Peyer's patch (tissue), 4 donors: ENCODE results near the gene PVR. TPM values are rescaled to one million over a fixed set of nuclear protein-coding genes. Genes with fewer than 3 reads are reported as not detected.
A peak's percentile ranks its signal among the peaks of the same experiment; 100 is the strongest.
"Not testable (repeated sequence)": the region's sequence is repeated elsewhere in the genome, so short reads cannot be mapped to it uniquely, and the experiment has no call there.

Source experiments
- DNase-seq, 3 donors: peaks; one replicate each; pipeline ENCODE4 v3.0.0-alpha.2; 2017 to 2019
- H3K27ac ChIP-seq, 4 donors: fragments of 200-600 bp; sonication (generic); one replicate each; pipeline ENCODE4 v1.5.1; 2016 to 2019
- H3K27me3 ChIP-seq, 2 donors: fragments of 200-600 bp; sonication (generic); one replicate each; pipeline ENCODE4 v1.5.1; 2019
- H3K36me3 ChIP-seq, 3 donors: fragments of 200-600 bp; sonication (generic); one replicate each; pipeline ENCODE4 v1.5.1; 2016 to 2019
- H3K4me1 ChIP-seq, 4 donors: fragments of 200-600 bp; sonication (generic); one replicate each; pipeline ENCODE4 v1.5.1; 2016 to 2019
- H3K4me3 ChIP-seq, 4 donors: fragments of 200-600 bp; sonication (generic); 1 replicate in 3 of 4; 2 replicates in 1 of 4; pipeline ENCODE4 v1.5.1; 2016 to 2019; ENCODE audit warnings: mild to moderate bottlenecking in 1 of 4
- H3K9me3 ChIP-seq, 4 donors: fragments of 200-600 bp; sonication (generic); one replicate each; pipeline ENCODE4 v1.5.1; 2016 to 2019; ENCODE audit warnings: mild to moderate bottlenecking in 1 of 4
- CTCF ChIP-seq, 6 experiments: fragments of 450-650 bp in 4 of 6; fragments of 200-600 bp in 2 of 6; sonication (generic) in 1 of 6; IDR thresholded peaks; one replicate each; pipeline ENCODE4 v1.5.1; 2017 to 2019; ENCODE audit warnings: antibody characterized with exemption in 6 of 6, mild to moderate bottlenecking in 3 of 6, moderate library complexity in 1 of 6
- POLR2A ChIP-seq, 2 donors: fragments of 450-650 bp; IDR thresholded peaks; one replicate each; pipeline ENCODE4 v1.5.1; 2017; ENCODE audit warnings: antibody characterized with exemption in 2 of 2, mild to moderate bottlenecking in 2 of 2, moderate library complexity in 2 of 2
- total RNA-seq, 4 donors: library from RNA; depleted of rRNA; stranded (reverse); fragments of >200 nt; gene quantifications; one replicate each; pipeline ENCODE4 v1.1.0, GENCODE V29; 2016

PVR gene
- total RNA-seq, 4 donors from 2014 or later, result 21.7 to 49.3 (median 40.0) TPM

GRCh38 chr19:44620667-44621066 is 23.0 kb upstream of the PVR start:
- peak in 1 of 3 donors; percentile 1 for DNase-seq
- TF ChIP-seq POLR2A (IDR thresholded peaks at IDR 0.05) (no peak), CTCF (IDR thresholded peaks at IDR 0.05) (no peak)
- no peaks in the 10 kb centered on the region for H3K4me1 ChIP-seq

GRCh38 chr19:44621367-44621766 is 22.3 kb upstream of the PVR start:
- Histone ChIP-seq H3K36me3 (no peaks in the 10 kb centered on the region), H3K27ac (no peak overlapping the region), H3K4me3 (no peak overlapping the region), H3K9me3 (no peaks in the 10 kb centered on the region), H3K27me3 (no peaks in the 10 kb centered on the region), H3K4me1 (no peaks in the 10 kb centered on the region)
- DNase-seq, result no peak
- no peak for TF ChIP-seq POLR2A (IDR thresholded peaks at IDR 0.05)
- TF ChIP-seq CTCF (IDR thresholded peaks at IDR 0.05), result no peak

More at GRCh38 chr19:44620667-44621066, 23.0 kb upstream of the PVR start:
- Histone ChIP-seq H3K27me3 (no peaks in the 10 kb centered on the region), H3K36me3 (no peaks in the 10 kb centered on the region), H3K9me3 (no peaks in the 10 kb centered on the region), H3K27ac (no peak overlapping the region), H3K4me3 (no peak overlapping the region)

- Histone ChIP-seq H3K9me3 (no peaks in the 10 kb centered on the region), H3K36me3 (no peaks in the 10 kb centered on the region), H3K27ac (no peak overlapping the region), H3K4me3 (no peak overlapping the region), H3K4me1 (no peaks in the 10 kb centered on the region), H3K27me3 (no peaks in the 10 kb centered on the region)
- DNase-seq, result peak in 1 of 3 donors; percentile 37
- TF ChIP-seq CTCF (IDR thresholded peaks at IDR 0.05) (no peak), POLR2A (IDR thresholded peaks at IDR 0.05) (no peak)
Measured at GRCh38 chr19:44623080-44623479, 20.6 kb upstream of the PVR start.

GRCh38 chr19:44623626-44624025 is 20.1 kb upstream of the PVR start:
- no peaks in the 10 kb centered on the region for H3K4me1 ChIP-seq
- peaks cover 0 to 3% (median 0%) of the 10 kb centered on the region in 3 donors for H3K36me3 ChIP-seq
- no peaks in the 10 kb centered on the region for H3K27me3 ChIP-seq
- DNase-seq, result peak in 1 of 3 donors; percentile 20
- H3K4me3 ChIP-seq, result no peak overlapping the region
- no peak overlapping the region for H3K27ac ChIP-seq
- H3K9me3 ChIP-seq, result no peaks in the 10 kb centered on the region
- no peak for TF ChIP-seq CTCF (IDR thresholded peaks at IDR 0.05)
- no peak for TF ChIP-seq POLR2A (IDR thresholded peaks at IDR 0.05)

GRCh38 chr19:44624840-44625354 is 18.8 kb upstream of the PVR start:
- no peak for DNase-seq
- H3K4me1 ChIP-seq, result no peaks in the 10 kb centered on the region
- TF ChIP-seq POLR2A (IDR thresholded peaks at IDR 0.05) (no peak), CTCF (IDR thresholded peaks at IDR 0.05) (no peak)
- H3K36me3 ChIP-seq, result peaks cover 0 to 7% (median 0%) of the 10 kb centered on the region in 3 donors
- H3K27ac ChIP-seq, result no peak overlapping the region
- H3K4me3 ChIP-seq, result no peak overlapping the region
- H3K27me3 ChIP-seq, result no peaks in the 10 kb centered on the region
- H3K9me3 ChIP-seq, result no peaks in the 10 kb centered on the region

- DNase-seq, H3K9me3 ChIP-seq, H3K36me3 ChIP-seq, H3K27me3 ChIP-seq, H3K4me3 ChIP-seq, H3K27ac ChIP-seq, H3K4me1 ChIP-seq: not testable (repeated sequence)
Measured at GRCh38 chr19:44625637-44626036, 18.1 kb upstream of the PVR start.
